Astrocyte (in vitro differentiated cells and primary cell): ENCODE data around the gene HMOX1. TPM values are rescaled to one million over a fixed set of nuclear protein-coding genes. Genes with fewer than 3 reads are reported as not detected.

ENCODE experiments used
- DNase-seq: peaks from one replicate; pipeline ENCODE4 v3.0.0-alpha.2; 2010; ENCODE audit warnings: low read depth
- FAIRE-seq: peaks from 2 replicates; lab custom pipeline; 2011; peaks lifted over from hg19 to GRCh38; lab: Jason Lieb, UNC
- H2AFZ ChIP-seq: 2 replicates; pipeline ENCODE4 v1.6.0; 2012; ENCODE audit warnings: low read depth, low read length, inconsistent platforms
- H3K27ac ChIP-seq: 2 replicates; pipeline ENCODE4 v1.5.1; 2011; ENCODE audit warnings: low read depth, low read length, inconsistent platforms
- H3K27me3 ChIP-seq: 2 replicates; pipeline ENCODE4 v1.6.0; 2011; ENCODE audit warnings: low read length, inconsistent platforms; ENCODE audit not compliant: insufficient read depth
- H3K36me3 ChIP-seq: 2 replicates; pipeline ENCODE4 v1.5.1; 2011; ENCODE audit warnings: low read length, inconsistent platforms; ENCODE audit not compliant: insufficient read depth
- H3K4me1 ChIP-seq: 2 replicates; pipeline ENCODE4 v1.5.1; 2011; ENCODE audit warnings: low read length, inconsistent platforms; ENCODE audit not compliant: insufficient read depth
- H3K4me2 ChIP-seq: 2 replicates; pipeline ENCODE4 v1.6.0; 2012; ENCODE audit warnings: low read length, inconsistent platforms
- H3K4me3 ChIP-seq: 2 replicates; pipeline ENCODE4 v1.5.1; 2011; ENCODE audit warnings: low read depth, mild to moderate bottlenecking, low read length, inconsistent platforms; ENCODE audit not compliant: insufficient read depth
- H3K79me2 ChIP-seq: 2 replicates; pipeline ENCODE4 v1.6.0; 2012; ENCODE audit warnings: mild to moderate bottlenecking, low read length, inconsistent platforms; ENCODE audit not compliant: insufficient read depth
- H3K9ac ChIP-seq: 2 replicates; pipeline ENCODE4 v1.6.0; 2012; ENCODE audit warnings: mild to moderate bottlenecking, low read length, inconsistent platforms
- H3K9me3 ChIP-seq: 2 replicates; pipeline ENCODE4 v1.5.1; 2012; ENCODE audit warnings: low read depth, mild to moderate bottlenecking, low read length, inconsistent platforms; ENCODE audit not compliant: insufficient read depth
- H4K20me1 ChIP-seq: 2 replicates; pipeline ENCODE4 v1.6.0; 2012; ENCODE audit warnings: low read length, inconsistent platforms; ENCODE audit not compliant: insufficient read depth
- H3K27ac Mint-ChIP-seq: one replicate; pipeline ENCODE4 v1.8.0; 2021; ENCODE audit warnings: mild to moderate bottlenecking, mixed read lengths; ENCODE audit not compliant: unreplicated experiment
- H3K27me3 Mint-ChIP-seq: one replicate; pipeline ENCODE4 v1.8.0; 2021; ENCODE audit warnings: low read depth, mixed read lengths; ENCODE audit not compliant: unreplicated experiment
- H3K36me3 Mint-ChIP-seq: one replicate; pipeline ENCODE4 v1.8.0; 2021; ENCODE audit warnings: low read depth, mixed read lengths; ENCODE audit not compliant: unreplicated experiment
- H3K4me1 Mint-ChIP-seq: one replicate; pipeline ENCODE4 v1.8.0; 2021; ENCODE audit warnings: low read depth, mixed read lengths; ENCODE audit not compliant: unreplicated experiment
- H3K4me3 Mint-ChIP-seq: one replicate; pipeline ENCODE4 v1.8.0; 2021; ENCODE audit warnings: mild to moderate bottlenecking, moderate library complexity, mixed read lengths; ENCODE audit not compliant: unreplicated experiment
- H3K9me3 Mint-ChIP-seq: one replicate; pipeline ENCODE4 v1.8.0; 2021; ENCODE audit warnings: mild to moderate bottlenecking, mixed read lengths; ENCODE audit not compliant: unreplicated experiment
- CTCF ChIP-seq: IDR thresholded peaks from 2 replicates; pipeline ENCODE4 v1.5.1; 2011; ENCODE audit warnings: low read depth, mild to moderate bottlenecking, inconsistent platforms, low read length, moderate library complexity; ENCODE audit not compliant: insufficient read depth
- EZH2 ChIP-seq: IDR thresholded peaks from 2 replicates; pipeline ENCODE4 v1.6.1; 2012; ENCODE audit warnings: mild to moderate bottlenecking, low read length, inconsistent platforms; ENCODE audit not compliant: insufficient read depth
- total RNA-seq: library from RNA; stranded (reverse); gene quantifications from 2 replicates; pipeline ENCODE4 v1.2.1, GENCODE V29; 2021

The HMOX1 gene
- total RNA-seq, 1 donor from 2014 or later: 17.0 TPM

GRCh38 chr22:35422936-35423335, 42.0 kb downstream of the HMOX1 start:
- no peaks in the 10 kb centered on the region for H3K9me3 Mint-ChIP-seq
- FAIRE-seq (no peak), DNase-seq (no peak)
- peaks cover 18% of the 10 kb centered on the region for H3K4me1 Mint-ChIP-seq
- Histone ChIP-seq H3K27ac (no peak overlapping the region), H3K27me3 (no peaks in the 10 kb centered on the region), H3K36me3 (peaks cover 6% of the 10 kb centered on the region), H2AFZ (no peak overlapping the region), H3K79me2 (no peaks in the 10 kb centered on the region), H3K9ac (no peak overlapping the region), H4K20me1 (peaks cover 9% of the 10 kb centered on the region), H3K4me2 (no peak overlapping the region), H3K9me3 (no peaks in the 10 kb centered on the region), H3K4me1 (peaks cover 20% of the 10 kb centered on the region), H3K4me3 (no peak overlapping the region)
- peaks cover 15% of the 10 kb centered on the region for H3K36me3 Mint-ChIP-seq
- TF ChIP-seq EZH2: no peak
- TF ChIP-seq CTCF: no peak
- H3K4me3 Mint-ChIP-seq: no peak overlapping the region
- H3K27me3 Mint-ChIP-seq: no peaks in the 10 kb centered on the region
- no peak overlapping the region for H3K27ac Mint-ChIP-seq

- no peak for TF ChIP-seq CTCF
- no peak for TF ChIP-seq EZH2
- no peak overlapping the region for H3K9ac ChIP-seq
- H3K4me1 Mint-ChIP-seq: peaks cover 18% of the 10 kb centered on the region
- FAIRE-seq: no peak
- peaks cover 2% of the 10 kb centered on the region for H3K9me3 Mint-ChIP-seq
- H3K4me3 Mint-ChIP-seq: no peak overlapping the region
- peaks cover 5% of the 10 kb centered on the region for H3K36me3 ChIP-seq
- H3K36me3 Mint-ChIP-seq: peaks cover 14% of the 10 kb centered on the region
- peaks cover 20% of the 10 kb centered on the region for H3K4me1 ChIP-seq
- no peaks in the 10 kb centered on the region for H3K27me3 Mint-ChIP-seq
- no peak overlapping the region for H2AFZ ChIP-seq
- peaks cover 9% of the 10 kb centered on the region for H4K20me1 ChIP-seq
- no peak overlapping the region for H3K27ac Mint-ChIP-seq
- H3K9me3 ChIP-seq: no peaks in the 10 kb centered on the region
- no peak overlapping the region for H3K4me2 ChIP-seq
- no peak for DNase-seq
- no peaks in the 10 kb centered on the region for H3K27me3 ChIP-seq
- H3K4me3 ChIP-seq: no peak overlapping the region
- H3K27ac ChIP-seq: no peak overlapping the region
- H3K79me2 ChIP-seq: no peaks in the 10 kb centered on the region
Observed at GRCh38 chr22:35424081-35424480, 43.2 kb downstream of the HMOX1 start.

DNA sequence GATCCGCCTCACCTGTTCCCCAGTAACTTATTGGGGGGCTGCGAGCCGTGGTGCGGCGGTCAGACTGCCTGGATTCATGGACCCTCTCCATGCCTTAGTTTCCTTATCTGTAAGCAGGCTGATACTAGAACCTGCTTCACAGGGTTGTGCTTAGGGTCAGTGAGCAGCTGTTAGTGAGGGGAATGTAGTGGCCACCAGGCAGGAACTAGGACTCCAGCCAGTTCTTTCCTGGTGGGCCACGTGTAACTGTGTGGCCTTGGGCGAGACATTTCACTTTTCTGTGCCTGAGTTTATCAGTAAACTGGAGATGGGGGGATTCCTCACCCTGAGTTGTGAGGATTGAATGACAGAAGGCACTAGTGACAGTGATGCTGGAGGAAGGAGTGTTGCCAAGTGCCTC, 43.9 kb downstream of the HMOX1 start:
- Mint-ChIP-seq H3K27me3 (no peaks in the 10 kb centered on the region), H3K4me1 (peaks cover 18% of the 10 kb centered on the region), H3K36me3 (peaks cover 10% of the 10 kb centered on the region), H3K4me3 (no peak overlapping the region), H3K9me3 (peaks cover 2% of the 10 kb centered on the region), H3K27ac (no peak overlapping the region)
- no peaks in the 10 kb centered on the region for H3K79me2 ChIP-seq
- no peaks in the 10 kb centered on the region for H3K27me3 ChIP-seq
- no peak overlapping the region for H3K4me3 ChIP-seq
- H3K4me1 ChIP-seq: peaks cover 20% of the 10 kb centered on the region
- peaks cover 5% of the 10 kb centered on the region for H3K36me3 ChIP-seq
- no peak overlapping the region for H3K27ac ChIP-seq
- H2AFZ ChIP-seq: no peak overlapping the region
- no peak overlapping the region for H3K9ac ChIP-seq
- FAIRE-seq (no peak), DNase-seq (no peak)
- no peak for TF ChIP-seq EZH2
- no peak for TF ChIP-seq CTCF
- H4K20me1 ChIP-seq: peaks cover 9% of the 10 kb centered on the region
- no peaks in the 10 kb centered on the region for H3K9me3 ChIP-seq
- no peak overlapping the region for H3K4me2 ChIP-seq
